GM23338 (cell line): ENCODE data around the gene HNRNPL. TPM values are rescaled to one million over a fixed set of nuclear protein-coding genes. Genes with fewer than 3 reads are reported as not detected.

Source experiments
- ATAC-seq: fragments of 200-7000 bp; cut with Tn5 transposase; 3 replicates; pipeline ENCODE4 v1.9.1; 2020
- DNase-seq: peaks from one replicate; pipeline ENCODE4 v3.0.0-alpha.2; 2015; ENCODE audit warnings: low spot score
- H2AFZ ChIP-seq: fragments of 200-600 bp; sonication (generic); 2 replicates; pipeline ENCODE4 v1.8.0; 2016; ENCODE audit warnings: antibody characterized with exemption, mild to moderate bottlenecking, moderate library complexity
- H3F3A ChIP-seq: fragments of 200-600 bp; sonication (generic); replicated peaks from 2 replicates; pipeline ENCODE4 v1.8.0; 2017; ENCODE audit warnings: antibody characterized with exemption, mixed run types, low read depth
- H3K27ac ChIP-seq: fragments of 200-600 bp; sonication (generic); 2 replicates; pipeline ENCODE4 v1.6.1; 2016; ENCODE audit warnings: low read depth
- H3K27me3 ChIP-seq: fragments of 200-600 bp; sonication (generic); 2 replicates; pipeline ENCODE4 v1.8.0; 2016; ENCODE audit warnings: mild to moderate bottlenecking, mixed run types, moderate library complexity; ENCODE audit not compliant: insufficient read depth
- H3K36me3 ChIP-seq: fragments of 200-600 bp; sonication (generic); 2 replicates; pipeline ENCODE4 v1.8.0; 2016; ENCODE audit warnings: mild to moderate bottlenecking; ENCODE audit not compliant: insufficient read depth
- H3K4me1 ChIP-seq: fragments of 200-600 bp; sonication (generic); 2 replicates; pipeline ENCODE4 v1.8.0; 2016; ENCODE audit warnings: mild to moderate bottlenecking, moderate library complexity; ENCODE audit not compliant: insufficient read depth
- H3K4me2 ChIP-seq: fragments of 200-600 bp; sonication (generic); 2 replicates; pipeline ENCODE4 v1.7.1; 2017; ENCODE audit warnings: mixed run types
- H3K4me3 ChIP-seq: fragments of 200-600 bp; sonication (generic); 2 replicates; pipeline ENCODE4 v1.6.1; 2016; ENCODE audit warnings: mixed run types
- H3K79me2 ChIP-seq: fragments of 200-600 bp; sonication (generic); replicated peaks from 2 replicates; pipeline ENCODE4 v1.8.0; 2017; ENCODE audit warnings: mild to moderate bottlenecking; ENCODE audit not compliant: insufficient read depth
- H3K9me2 ChIP-seq: fragments of 200-600 bp; sonication (generic); 2 replicates; pipeline ENCODE4 v1.8.0; 2017; ENCODE audit not compliant: insufficient read depth
- H4K20me1 ChIP-seq: fragments of 200-600 bp; sonication (generic); replicated peaks from 2 replicates; pipeline ENCODE4 v1.8.0; 2017; ENCODE audit warnings: mild to moderate bottlenecking; ENCODE audit not compliant: insufficient read depth
- H3K27ac Mint-ChIP-seq: 2 replicates; pipeline ENCODE4 v1.8.0; 2020; ENCODE audit warnings: inconsistent platforms, mild to moderate bottlenecking, moderate library complexity, mixed read lengths
- H3K27me3 Mint-ChIP-seq: 3 replicates; pipeline ENCODE4 v1.8.0; 2022; ENCODE audit warnings: low read depth, mild to moderate bottlenecking, moderate library complexity, mixed read lengths, inconsistent platforms; ENCODE audit not compliant: insufficient read depth, poor library complexity
- H3K36me3 Mint-ChIP-seq: 3 replicates; pipeline ENCODE4 v1.8.0; 2021; ENCODE audit warnings: low read depth, mild to moderate bottlenecking, inconsistent platforms, moderate library complexity, mixed read lengths
- H3K4me1 Mint-ChIP-seq: 3 replicates; pipeline ENCODE4 v1.8.0; 2020; ENCODE audit warnings: mild to moderate bottlenecking, inconsistent platforms, mixed read lengths
- H3K4me3 Mint-ChIP-seq: 3 replicates; pipeline ENCODE4 v1.8.0; 2021; ENCODE audit warnings: moderate library complexity, mild to moderate bottlenecking, inconsistent platforms, mixed read lengths
- H3K9me3 Mint-ChIP-seq: 3 replicates; pipeline ENCODE4 v1.8.0; 2020; ENCODE audit warnings: moderate library complexity, mild to moderate bottlenecking, inconsistent platforms, mixed read lengths
- CREB1 ChIP-seq: fragments of 250-450 bp; sonication (Bioruptor Pico); IDR thresholded peaks from 2 replicates; pipeline ENCODE4 v1.5.0; 2020; ENCODE audit warnings: low read depth, mild to moderate bottlenecking, moderate library complexity
- CTCF ChIP-seq, 2 experiments: fragments of 200-600 bp in 1 of 2; sonication (generic) in 1 of 2; conservative IDR thresholded peaks; 2 replicates each; pipeline versions ENCODE4 v1.5.1 to v1.6.1; 2016 to 2017; ENCODE audit warnings: antibody characterized with exemption in 2 of 2, low read depth in 2 of 2, mild to moderate bottlenecking in 2 of 2, moderate library complexity in 1 of 2
- ETS1 ChIP-seq: IDR thresholded peaks from 2 replicates; pipeline ENCODE4 v1.6.1; 2016; ENCODE audit warnings: antibody characterized with exemption
- EZH2 ChIP-seq: fragments of 200-600 bp; sonication (generic); IDR thresholded peaks from one replicate; pipeline ENCODE4 v1.8.0; 2017; ENCODE audit warnings: antibody characterized with exemption, mild to moderate bottlenecking, low read depth; ENCODE audit not compliant: unreplicated experiment
- EZH2phosphoT487 ChIP-seq: fragments of 200-600 bp; sonication (generic); IDR thresholded peaks from one replicate; pipeline ENCODE4 v1.8.1; 2018; ENCODE audit warnings: antibody characterized with exemption; ENCODE audit not compliant: unreplicated experiment
- JUNB ChIP-seq: IDR thresholded peaks from one replicate; pipeline ENCODE4 v1.6.1; 2016; ENCODE audit warnings: antibody characterized with exemption; ENCODE audit not compliant: unreplicated experiment
- NANOG ChIP-seq: IDR thresholded peaks from 2 replicates; pipeline ENCODE4 v1.6.1; 2016; ENCODE audit warnings: antibody characterized with exemption, borderline replicate concordance
- POLR2AphosphoS5 ChIP-seq: IDR thresholded peaks from 2 replicates; pipeline ENCODE4 v1.6.1; 2016; ENCODE audit warnings: antibody characterized with exemption, low read depth
- REST ChIP-seq: IDR thresholded peaks from one replicate; pipeline ENCODE4 v1.6.1; 2018; ENCODE audit warnings: antibody characterized with exemption; ENCODE audit not compliant: unreplicated experiment
- STAT1 ChIP-seq: IDR thresholded peaks from one replicate; pipeline ENCODE4 v1.6.1; 2016; ENCODE audit warnings: antibody characterized with exemption; ENCODE audit not compliant: unreplicated experiment
- ZNF114 ChIP-seq: fragments of 250-450 bp; sonication (Bioruptor Pico); IDR thresholded peaks from 2 replicates; pipeline ENCODE4 v1.5.0; 2020; ENCODE audit warnings: mild to moderate bottlenecking, moderate library complexity
- ZNF331 ChIP-seq: fragments of 250-450 bp; sonication (Bioruptor Pico); IDR thresholded peaks from 2 replicates; pipeline ENCODE4 v1.5.0; 2020; ENCODE audit warnings: low read depth, mild to moderate bottlenecking, moderate library complexity
- ZNF462 ChIP-seq: fragments of 250-450 bp; sonication (Bioruptor Pico); IDR thresholded peaks from 2 replicates; pipeline ENCODE4 v1.5.0; 2020; ENCODE audit warnings: mild to moderate bottlenecking, moderate library complexity
- polyA plus RNA-seq: library from polyadenylated mRNA; unstranded; fragments of >200 nt; fragmentation: Nextera tagmentation; extraction: Ambion mirVana; gene quantifications from 2 replicates; pipeline ENCODE4 v1.2.1, GENCODE V29; 2016
- total RNA-seq: library from RNA; depleted of rRNA; stranded (reverse); fragments of >200 nt; shearing (Covaris generic); gene quantifications from 2 replicates; pipeline ENCODE4 v1.2.3, GENCODE V29; 2014

HNRNPL gene
- total and polyA plus RNA-seq, 2 experiments from 2014 or later = 580 to 664 TPM

- Histone ChIP-seq H3K9me2 (no peaks in the 10 kb centered on the region), H3K27ac (peak overlapping the region; percentile 69; the same call in 1 of the 2 replicates), H3F3A (peaks cover 83% of the 10 kb centered on the region), H3K4me1 (no peaks in the 10 kb centered on the region), H4K20me1 (peaks cover 56% of the 10 kb centered on the region), H3K79me2 (peaks cover 60% of the 10 kb centered on the region), H3K27me3 (no peaks in the 10 kb centered on the region), H2AFZ (no peak overlapping the region), H3K4me2 (no peak overlapping the region), H3K36me3 (peaks cover 97% of the 10 kb centered on the region), H3K4me3 (no peak overlapping the region)
- H3K9me3 Mint-ChIP-seq = no peaks in the 10 kb centered on the region
- no peak overlapping the region for H3K27ac Mint-ChIP-seq
- H3K4me3 Mint-ChIP-seq = no peak overlapping the region
- no peak for DNase-seq
- no peak for ATAC-seq
- peaks cover 21% of the 10 kb centered on the region for H3K27me3 Mint-ChIP-seq
- peaks cover 11% of the 10 kb centered on the region; the same call in 2 of the 3 replicates for H3K4me1 Mint-ChIP-seq
- peaks cover 100% of the 10 kb centered on the region for H3K36me3 Mint-ChIP-seq
- TF ChIP-seq EZH2phosphoT487 (no peak), JUNB (no peak), ZNF114 (CRISPR knock-in tag) (no peak), STAT1 (no peak), EZH2 (no peak), ZNF462 (CRISPR knock-in tag) (no peak), POLR2AphosphoS5 (no peak), CTCF (conservative IDR thresholded peaks at IDR 0.05; ENCODE audit: low read depth in 2 of 2) (no peak), NANOG (no peak), REST (no peak), ETS1 (no peak), CREB1 (no peak), ZNF331 (no peak)
These were observed 7.9 kb downstream of the HNRNPL start for GRCh38 chr19:38841787-38842438.
